ENCODE results near the gene H1-8.
"Not testable (repeated sequence)": the region's sequence is repeated elsewhere in the genome, so short reads cannot be mapped to it uniquely, and the experiment has no call there.

The H1-8 gene

GRCh38 chr3:129514563-129514962, 28.4 kb upstream of the H1-8 start:
- in situ Hi-C loops (cut with HindIII; ENCODE audit: low sequenced_read_pairs): no loop called here

GRCh38 chr3:129515108-129515820, 27.7 kb upstream of the H1-8 start:
- in situ Hi-C loops (cut with HindIII; ENCODE audit: low sequenced_read_pairs): not testable (repeated sequence)

GRCh38 chr3:129515821-129516432, 27.0 kb upstream of the H1-8 start:
- in situ Hi-C loops (cut with HindIII; ENCODE audit: low sequenced_read_pairs): not testable (repeated sequence)

- in situ Hi-C loops (cut with HindIII; ENCODE audit: low sequenced_read_pairs): no loop called here
Measured at GRCh38 chr3:129517516-129517915, 25.5 kb upstream of the H1-8 start.

GRCh38 chr3:129518038-129518561, 24.9 kb upstream of the H1-8 start:
- in situ Hi-C loops (cut with HindIII; ENCODE audit: low sequenced_read_pairs): no loop called here

DNA sequence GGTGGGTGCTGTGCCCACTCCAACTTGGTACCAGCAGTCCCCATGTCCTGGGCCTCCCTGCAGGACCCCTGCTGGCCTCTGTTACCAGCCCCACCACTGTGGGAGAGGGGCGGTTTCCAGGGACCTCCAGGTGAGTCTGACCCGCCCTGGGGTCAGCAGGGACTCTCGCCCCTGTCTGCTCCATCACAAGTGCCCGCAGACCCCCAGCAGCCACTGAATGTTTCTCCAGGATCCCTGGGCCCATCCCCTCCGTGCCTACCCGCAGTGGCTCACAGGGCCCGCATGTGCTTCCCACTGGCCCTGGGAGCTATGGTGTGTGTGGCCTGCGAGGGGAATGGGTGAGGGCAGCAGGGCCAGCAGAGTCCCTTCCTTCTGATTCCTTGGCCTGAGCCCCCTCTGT, 24.4 kb upstream of the H1-8 start:
- in situ Hi-C loops (cut with HindIII; ENCODE audit: low sequenced_read_pairs): no loop called here

DNA sequence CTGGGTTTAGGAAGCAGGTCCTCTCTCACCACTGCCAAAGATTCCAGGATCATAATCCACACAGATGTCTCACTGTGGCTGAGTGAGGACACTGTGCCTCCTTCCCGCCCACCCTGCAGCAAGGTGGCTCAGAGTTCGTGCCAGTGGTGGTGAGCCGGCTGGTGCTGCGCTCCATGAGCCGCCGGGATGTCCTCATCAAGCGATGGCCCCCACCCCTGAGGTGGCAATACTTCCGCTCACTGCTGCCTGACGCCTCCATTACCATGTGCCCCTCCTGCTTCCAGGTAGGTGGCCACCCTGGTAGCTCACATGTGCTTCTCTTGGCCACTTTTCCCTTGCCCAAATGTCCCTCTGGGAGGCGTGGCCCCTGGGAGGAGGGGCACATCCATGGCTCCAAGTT, 23.5 kb upstream of the H1-8 start:
- in situ Hi-C loops (cut with HindIII; ENCODE audit: low sequenced_read_pairs): no loop called here

GRCh38 chr3:129519896-129520715, 22.9 kb upstream of the H1-8 start:
- in situ Hi-C loops (cut with HindIII; ENCODE audit: low sequenced_read_pairs): no loop called here

- in situ Hi-C loops (cut with HindIII; ENCODE audit: low sequenced_read_pairs): no loop called here
Measured at GRCh38 chr3:129520960-129521359, 22.0 kb upstream of the H1-8 start.

DNA sequence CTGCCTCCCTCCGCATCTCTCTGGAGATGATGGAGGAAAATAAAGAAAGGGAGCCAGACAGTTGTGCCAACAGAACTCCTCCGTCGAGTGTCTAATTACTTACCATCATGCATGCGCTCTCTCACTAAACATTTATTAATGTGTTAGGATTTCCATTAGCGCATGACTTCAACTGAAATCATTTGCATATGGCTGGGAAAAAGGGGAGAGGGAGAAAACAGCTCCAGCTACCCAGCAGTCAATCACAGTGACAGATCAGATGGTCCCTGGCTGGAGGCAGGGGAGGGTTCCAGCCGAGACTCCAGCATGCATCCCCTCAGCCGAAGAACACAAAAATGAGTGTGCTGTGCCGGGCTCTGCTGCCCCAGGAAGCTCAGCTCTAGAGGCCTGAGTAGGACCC, 21.4 kb upstream of the H1-8 start:
- in situ Hi-C loops (cut with HindIII; ENCODE audit: low sequenced_read_pairs): no loop called here

DNA sequence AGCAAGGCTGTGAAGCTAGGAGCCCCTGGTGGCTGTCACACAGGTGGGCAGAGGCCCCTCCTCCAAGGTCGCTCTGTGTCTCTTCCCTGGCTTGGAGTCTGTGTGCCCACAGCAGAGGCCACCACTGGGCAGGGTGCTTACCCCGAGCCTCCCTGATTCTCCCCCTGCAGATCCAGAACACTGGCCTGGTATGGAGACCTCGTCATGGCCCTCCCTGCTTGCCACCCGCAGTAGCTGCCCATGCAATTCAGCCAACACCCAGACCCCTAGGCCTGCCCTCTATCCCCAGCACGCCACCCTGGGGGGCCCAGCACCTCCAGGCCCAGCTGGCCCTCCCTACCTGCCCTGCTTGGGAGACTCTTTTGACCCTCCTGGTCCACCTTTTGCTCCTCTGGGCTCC, 20.0 kb upstream of the H1-8 start:
- in situ Hi-C loops (cut with HindIII; ENCODE audit: low sequenced_read_pairs): no loop called here

DNA sequence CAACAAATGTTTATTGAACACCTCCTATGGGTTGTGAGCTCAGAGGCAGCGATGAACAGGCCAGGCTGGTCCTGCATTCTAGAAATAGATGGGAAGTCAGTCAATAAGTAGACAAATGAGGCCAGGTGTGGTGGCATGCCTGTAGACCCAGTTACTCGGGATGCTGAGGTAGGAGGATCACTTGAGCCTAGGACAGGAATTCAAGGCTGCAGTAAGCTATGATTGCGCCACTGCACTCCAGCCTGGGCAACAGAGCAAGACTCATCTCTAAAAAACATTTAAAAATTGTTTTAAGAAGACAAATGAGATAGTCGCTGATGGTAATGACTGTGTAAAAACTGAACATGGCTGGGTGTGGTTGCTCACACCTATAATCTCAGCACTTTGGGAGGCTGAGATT, 18.9 kb upstream of the H1-8 start:
- in situ Hi-C loops (cut with HindIII; ENCODE audit: low sequenced_read_pairs): no loop called here

- in situ Hi-C loops (cut with HindIII; ENCODE audit: low sequenced_read_pairs): loop anchor here (25.0 kb wide), 1 partner anchor 312 kb away; no protein-coding TSS in a partner anchor
Measured at GRCh38 chr3:129525341-129525968, 17.5 kb upstream of the H1-8 start.

DNA sequence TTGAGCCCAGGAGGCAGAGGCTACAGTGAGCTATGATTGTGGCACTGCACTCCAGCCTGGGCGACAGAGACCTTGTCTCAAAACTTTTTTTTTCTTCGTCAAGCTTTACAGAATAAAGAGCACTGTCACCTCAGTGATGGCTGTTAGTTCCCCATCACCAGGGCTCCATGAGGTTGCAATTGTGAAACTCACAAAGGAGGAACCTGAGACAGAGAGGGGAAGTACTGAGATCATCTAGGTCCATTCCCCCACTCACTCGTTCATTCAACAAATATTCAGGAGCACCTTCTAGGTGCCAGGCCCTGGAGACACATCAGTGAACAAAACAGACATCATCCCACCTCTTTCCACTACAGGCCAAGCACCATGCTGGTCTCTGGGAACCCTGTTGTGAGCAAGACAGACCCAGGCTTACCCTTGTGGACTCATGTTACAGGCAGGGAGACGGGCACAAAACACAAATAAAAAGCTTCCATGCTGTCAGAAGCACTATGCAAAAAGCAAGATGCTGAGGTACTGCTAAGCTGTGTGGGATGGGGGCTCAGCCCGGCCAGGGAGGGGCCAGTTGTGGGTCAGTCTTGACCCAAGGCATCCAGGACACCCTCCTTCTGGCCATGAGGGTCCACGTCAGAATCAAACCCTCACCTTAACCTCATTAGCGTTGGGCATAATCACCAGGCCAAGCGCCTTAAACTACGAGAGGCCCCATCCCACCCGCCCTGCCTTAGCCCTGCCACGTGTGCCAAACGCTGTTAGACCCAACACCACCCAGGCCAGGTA, 16.7 kb upstream of the H1-8 start:
- in situ Hi-C loops (cut with HindIII; ENCODE audit: low sequenced_read_pairs): loop anchor here (25.0 kb wide), 1 partner anchor 311 kb away; no protein-coding TSS in a partner anchor

DNA sequence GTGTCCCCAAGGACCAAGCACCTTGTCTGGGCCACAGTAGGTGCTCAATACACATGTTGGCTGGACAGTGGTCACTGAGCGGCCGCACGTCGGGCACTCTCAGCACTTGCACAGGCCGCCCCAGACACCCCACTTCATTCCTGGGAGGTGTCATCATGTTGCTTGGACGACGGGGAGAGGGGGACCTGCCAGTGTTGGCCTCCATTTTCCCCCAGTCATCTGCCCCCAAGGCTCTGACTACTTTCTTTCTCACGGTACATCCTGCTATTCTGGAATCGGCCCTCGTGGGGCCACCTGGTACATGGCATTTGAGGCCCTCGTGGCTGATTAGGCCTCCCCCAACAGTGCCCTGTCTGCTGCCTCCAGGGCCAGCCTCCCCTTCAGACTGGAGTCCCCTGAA, 15.7 kb upstream of the H1-8 start:
- in situ Hi-C loops (cut with HindIII; ENCODE audit: low sequenced_read_pairs): loop anchor here (25.0 kb wide), 1 partner anchor 310 kb away; no protein-coding TSS in a partner anchor

DNA sequence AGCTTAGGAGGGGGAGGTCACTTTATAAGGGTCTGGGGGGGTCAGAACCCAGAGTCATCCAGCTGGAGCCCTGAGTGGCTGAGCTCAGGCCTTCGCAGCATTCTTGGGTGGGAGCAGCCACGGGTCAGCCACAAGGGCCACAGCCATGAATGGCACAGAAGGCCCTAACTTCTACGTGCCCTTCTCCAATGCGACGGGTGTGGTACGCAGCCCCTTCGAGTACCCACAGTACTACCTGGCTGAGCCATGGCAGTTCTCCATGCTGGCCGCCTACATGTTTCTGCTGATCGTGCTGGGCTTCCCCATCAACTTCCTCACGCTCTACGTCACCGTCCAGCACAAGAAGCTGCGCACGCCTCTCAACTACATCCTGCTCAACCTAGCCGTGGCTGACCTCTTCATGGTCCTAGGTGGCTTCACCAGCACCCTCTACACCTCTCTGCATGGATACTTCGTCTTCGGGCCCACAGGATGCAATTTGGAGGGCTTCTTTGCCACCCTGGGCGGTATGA, 14.3 kb upstream of the H1-8 start, which contains the start of gene RHO:
Gene RHO (plus strand): TSS at position 51 of the 512 bp plus-strand sequence. CDS start 95 bp downstream, at position 146.
- in situ Hi-C loops (cut with HindIII; ENCODE audit: low sequenced_read_pairs): loop anchor here (25.0 kb wide), 1 partner anchor 309 kb away; no protein-coding TSS in a partner anchor

- in situ Hi-C loops (cut with HindIII; ENCODE audit: low sequenced_read_pairs): loop anchor here (25.0 kb wide), 1 partner anchor 308 kb away; no protein-coding TSS in a partner anchor
Measured at GRCh38 chr3:129529436-129530210, 13.4 kb upstream of the H1-8 start.

- in situ Hi-C loops (cut with HindIII; ENCODE audit: low sequenced_read_pairs): loop anchor here (25.0 kb wide), 1 partner anchor 307 kb away; no protein-coding TSS in a partner anchor
Measured at GRCh38 chr3:129530251-129530791, 12.7 kb upstream of the H1-8 start.
